Coronary artery (tissue), 2 donors: ENCODE results near the gene RELA.
A peak's percentile ranks its signal among the peaks of the same experiment; 100 is the strongest.
"Not testable (repeated sequence)": the region's sequence is repeated elsewhere in the genome, so short reads cannot be mapped to it uniquely, and the experiment has no call there.

ENCODE experiments used
- DNase-seq: peaks from one replicate; pipeline ENCODE4 v3.0.0-alpha.2; 2017; ENCODE audit warnings: low spot score
- H3K27ac ChIP-seq, 2 donors: fragments of 200-600 bp; sonication (generic); one replicate each; pipeline ENCODE4 v1.5.1; 2016 to 2019
- H3K4me3 ChIP-seq: fragments of 200-600 bp; sonication (generic); 2 replicates; pipeline ENCODE4 v1.5.1; 2016; ENCODE audit warnings: mild to moderate bottlenecking, moderate library complexity
- TF ChIP-seq, protein P1 (sequence below): fragments of 200-600 bp; sonication (generic); IDR thresholded peaks from one replicate; pipeline ENCODE4 v1.5.1; 2019; ENCODE audit warnings: antibody characterized with exemption

The RELA gene

DNA sequence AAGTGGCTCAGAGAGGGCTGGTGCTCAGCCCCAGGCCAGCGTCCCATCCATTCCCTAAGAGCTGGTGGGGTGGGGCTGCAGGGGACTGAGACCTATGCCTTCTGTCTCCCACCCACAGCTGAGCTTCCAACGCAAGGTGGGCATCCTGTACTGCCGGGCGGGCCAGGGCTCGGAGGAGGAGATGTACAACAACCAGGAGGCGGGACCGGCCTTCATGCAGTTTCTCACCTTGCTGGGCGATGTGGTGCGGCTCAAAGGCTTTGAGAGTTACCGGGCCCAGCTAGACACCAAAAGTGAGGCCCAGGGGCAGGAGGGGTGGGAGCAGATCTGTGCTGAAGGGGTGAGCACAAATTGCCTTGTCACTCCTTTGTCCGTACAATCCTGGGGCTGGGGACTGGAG, 17.9 kb downstream of the RELA start:
- TF ChIP-seq, protein P1, sequence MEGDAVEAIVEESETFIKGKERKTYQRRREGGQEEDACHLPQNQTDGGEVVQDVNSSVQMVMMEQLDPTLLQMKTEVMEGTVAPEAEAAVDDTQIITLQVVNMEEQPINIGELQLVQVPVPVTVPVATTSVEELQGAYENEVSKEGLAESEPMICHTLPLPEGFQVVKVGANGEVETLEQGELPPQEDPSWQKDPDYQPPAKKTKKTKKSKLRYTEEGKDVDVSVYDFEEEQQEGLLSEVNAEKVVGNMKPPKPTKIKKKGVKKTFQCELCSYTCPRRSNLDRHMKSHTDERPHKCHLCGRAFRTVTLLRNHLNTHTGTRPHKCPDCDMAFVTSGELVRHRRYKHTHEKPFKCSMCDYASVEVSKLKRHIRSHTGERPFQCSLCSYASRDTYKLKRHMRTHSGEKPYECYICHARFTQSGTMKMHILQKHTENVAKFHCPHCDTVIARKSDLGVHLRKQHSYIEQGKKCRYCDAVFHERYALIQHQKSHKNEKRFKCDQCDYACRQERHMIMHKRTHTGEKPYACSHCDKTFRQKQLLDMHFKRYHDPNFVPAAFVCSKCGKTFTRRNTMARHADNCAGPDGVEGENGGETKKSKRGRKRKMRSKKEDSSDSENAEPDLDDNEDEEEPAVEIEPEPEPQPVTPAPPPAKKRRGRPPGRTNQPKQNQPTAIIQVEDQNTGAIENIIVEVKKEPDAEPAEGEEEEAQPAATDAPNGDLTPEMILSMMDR, result no peak
- H3K27ac ChIP-seq, result no peak overlapping the region
- DNase-seq, result no peak
- H3K4me3 ChIP-seq, result no peak overlapping the region

DNA sequence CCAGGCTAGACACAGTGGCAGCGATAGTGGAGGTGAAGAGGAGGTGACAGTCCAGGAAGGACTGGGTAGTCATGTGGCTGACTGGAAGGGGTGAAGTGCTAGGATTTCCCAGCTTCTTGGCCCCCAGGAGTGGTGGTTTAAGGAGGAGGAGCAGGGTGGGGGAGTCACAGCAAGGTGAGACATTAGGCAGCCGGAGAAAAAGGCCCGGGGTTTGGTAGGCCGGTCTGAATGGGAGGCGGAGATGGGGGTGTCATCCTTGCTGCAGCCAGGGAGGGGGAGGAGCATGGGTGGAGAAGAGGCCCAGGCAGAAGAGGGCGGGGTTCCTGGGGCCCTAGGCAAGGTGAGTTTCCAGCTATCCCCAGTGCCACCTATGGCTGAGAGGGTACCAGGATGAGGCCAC, 18.7 kb downstream of the RELA start:
- TF ChIP-seq, protein P1, result no peak
- H3K27ac ChIP-seq, result no peak overlapping the region
- no peak for DNase-seq
- H3K4me3 ChIP-seq, result no peak overlapping the region

DNA sequence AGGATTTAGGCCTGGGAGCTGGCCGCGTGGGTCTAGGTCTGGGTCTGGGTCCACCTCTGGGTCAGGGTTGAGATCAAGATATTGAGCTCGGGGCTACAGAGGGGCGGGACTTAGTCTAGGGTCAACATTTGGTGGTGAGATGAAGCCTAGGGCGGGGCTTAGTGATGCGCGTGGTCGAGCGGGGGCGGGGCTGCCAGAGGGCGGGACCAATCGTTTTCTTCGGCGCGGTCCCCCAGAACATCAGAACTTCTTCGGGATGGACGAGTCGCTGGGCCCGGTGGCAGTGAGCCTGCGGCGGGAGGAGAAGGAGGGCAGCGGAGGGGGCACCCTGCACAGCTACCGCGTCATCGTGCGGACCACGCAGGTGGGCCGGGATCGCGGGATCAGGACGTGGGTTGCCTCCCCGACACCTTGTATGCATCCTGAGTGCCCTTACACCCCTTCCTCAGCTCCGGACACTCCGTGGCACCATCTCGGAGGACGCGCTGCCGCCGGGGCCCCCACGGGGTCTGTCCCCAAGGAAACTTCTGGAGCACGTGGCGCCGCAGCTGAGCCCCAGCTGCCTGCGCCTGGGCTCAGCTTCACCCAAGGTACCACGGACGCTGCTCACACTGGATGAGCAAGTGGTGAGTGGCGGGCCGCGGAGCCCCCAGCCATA, 20.6 kb downstream of the RELA start:
- TF ChIP-seq, protein P1, result no peak
- DNase-seq, result no peak

GRCh38 chr11:65641297-65642013, 21.3 kb downstream of the RELA start:
- Histone ChIP-seq H3K4me3 (peak overlapping the region; percentile 96), H3K27ac (peak overlapping the region in 1 of 2 donors; percentile 97)
- DNase-seq, result no peak
- TF ChIP-seq, protein P1, result no peak

More for the DNA sequence above, 20.6 kb downstream of the RELA start:
- peak overlapping the region; percentile 96 for H3K4me3 ChIP-seq
- H3K27ac ChIP-seq, result peak overlapping the region in 1 of 2 donors; percentile 97

- TF ChIP-seq, protein P1, result no peak
- Histone ChIP-seq H3K4me3 (peak overlapping the region; percentile 96), H3K27ac (peak overlapping the region; percentile 2 to 97)
- no peak for DNase-seq
These were observed 22.0 kb downstream of the RELA start for GRCh38 chr11:65640483-65641296.

DNA sequence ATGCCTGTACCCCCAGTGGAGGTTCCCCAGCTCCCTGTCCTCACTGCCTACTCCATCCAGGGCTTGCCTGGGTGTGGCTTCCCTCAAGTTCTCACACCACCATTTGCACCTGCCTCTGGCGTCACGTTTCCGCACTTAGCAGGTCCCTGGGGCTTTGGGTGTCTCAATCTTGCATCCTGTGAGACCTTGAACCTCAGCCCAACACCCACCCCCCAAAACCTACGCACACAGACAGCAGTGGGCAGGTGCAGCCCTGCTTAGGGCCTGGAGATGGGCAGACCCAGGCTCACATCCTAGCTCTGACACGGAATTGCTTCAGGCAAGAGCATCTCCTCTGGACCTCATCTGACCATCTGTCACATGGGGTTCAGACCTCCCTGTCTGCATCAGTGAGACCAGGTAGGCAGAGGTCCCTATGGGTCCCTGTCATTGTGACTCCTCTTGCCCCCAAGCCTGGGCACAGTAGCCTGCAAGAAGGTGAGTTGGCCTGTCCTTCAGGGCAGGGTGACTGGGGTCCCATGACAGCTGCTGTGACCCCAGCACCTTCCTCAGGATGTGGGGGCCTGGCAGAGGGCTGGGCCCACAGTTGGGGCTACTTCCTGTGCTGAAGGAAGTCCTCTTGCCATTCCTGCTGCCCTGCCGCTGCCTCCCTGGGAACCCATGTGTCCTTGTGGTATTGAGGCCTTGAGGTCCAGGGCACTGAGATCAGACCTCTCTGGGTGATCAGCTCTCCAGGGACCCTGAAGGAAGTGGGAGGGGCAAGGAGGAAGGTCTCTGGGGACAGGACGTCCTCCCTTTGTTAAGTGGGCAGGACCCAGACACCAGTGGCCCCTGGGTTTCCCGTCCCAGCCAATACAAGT, 22.9 kb downstream of the RELA start:
- no peak for DNase-seq
- TF ChIP-seq, protein P1, result no peak
- peak overlapping the region; percentile 96 for H3K4me3 ChIP-seq
- H3K27ac ChIP-seq, result peak overlapping the region; percentile 2 to 97

DNA sequence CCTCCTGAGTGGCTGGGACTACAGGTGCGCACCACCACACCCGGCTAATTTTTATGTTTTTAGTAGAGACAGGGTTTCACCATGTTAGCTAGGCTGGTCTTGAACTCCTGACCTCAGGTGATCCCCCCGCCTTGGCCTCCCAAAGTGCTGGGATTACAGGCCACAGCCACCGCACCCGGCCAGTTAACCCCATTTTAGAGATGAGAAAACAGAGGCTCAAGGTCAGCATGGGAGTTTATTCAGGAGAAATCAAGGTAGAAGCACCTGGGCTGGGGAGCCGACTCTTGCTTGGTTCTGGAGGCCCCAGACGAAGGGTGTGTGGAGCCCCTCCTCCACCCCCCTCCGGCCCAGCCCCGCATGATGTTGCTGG, 23.5 kb downstream of the RELA start:
- H3K27ac ChIP-seq, result peak overlapping the region in 1 of 2 donors; percentile 97
- not testable (repeated sequence) for DNase-seq
- H3K4me3 ChIP-seq, result peak overlapping the region; percentile 96
